Endodermal cell (in vitro differentiated cells): ENCODE measurements around the gene GPR183. TPM values are rescaled to one million over a fixed set of nuclear protein-coding genes. Genes with fewer than 3 reads are reported as not detected.

Source experiments
- DNase-seq: peaks from one replicate; pipeline ENCODE4 v3.0.0-alpha.2; 2017
- H3K27ac ChIP-seq: 2 replicates; pipeline ENCODE4 v1.5.1; 2013; ENCODE audit warnings: mild to moderate bottlenecking, low read depth, low read length, moderate library complexity
- H3K27me3 ChIP-seq: 2 replicates; pipeline ENCODE4 v1.6.1; 2013; ENCODE audit warnings: mild to moderate bottlenecking, low read length, moderate library complexity; ENCODE audit not compliant: insufficient read depth, control insufficient read depth, poor library complexity, severe bottlenecking
- H3K36me3 ChIP-seq: 2 replicates; pipeline ENCODE4 v1.7.0; 2013; ENCODE audit warnings: mild to moderate bottlenecking, low read length, moderate library complexity; ENCODE audit not compliant: control insufficient read depth, insufficient read depth
- H3K4me1 ChIP-seq: one replicate; pipeline ENCODE4 v1.7.0; 2013; ENCODE audit warnings: low read length; ENCODE audit not compliant: control insufficient read depth, insufficient read depth
- H3K4me3 ChIP-seq: 2 replicates; pipeline ENCODE4 v1.5.1; 2013; ENCODE audit warnings: mild to moderate bottlenecking, low read length, moderate library complexity
- H3K9ac ChIP-seq: 2 replicates; pipeline ENCODE4 v1.6.1; 2013; ENCODE audit warnings: mild to moderate bottlenecking, low read length, moderate library complexity; ENCODE audit not compliant: poor library complexity, severe bottlenecking; ENCODE audit errors: extremely low read depth
- H3K9me3 ChIP-seq: 2 replicates; pipeline ENCODE4 v1.6.1; 2013; ENCODE audit warnings: mild to moderate bottlenecking, low read length, moderate library complexity; ENCODE audit not compliant: control insufficient read depth
- H3K27ac Mint-ChIP-seq: 2 replicates; pipeline ENCODE4 v1.8.0; 2020; ENCODE audit warnings: mixed read lengths
- H3K27me3 Mint-ChIP-seq: 2 replicates; pipeline ENCODE4 v1.8.0; 2021; ENCODE audit warnings: mild to moderate bottlenecking, mixed read lengths; ENCODE audit not compliant: insufficient read depth
- H3K36me3 Mint-ChIP-seq: 2 replicates; pipeline ENCODE4 v1.8.0; 2020; ENCODE audit warnings: low read depth, mixed read lengths
- H3K4me1 Mint-ChIP-seq: 2 replicates; pipeline ENCODE4 v1.8.0; 2020; ENCODE audit warnings: mixed read lengths
- H3K4me3 Mint-ChIP-seq: 2 replicates; pipeline ENCODE4 v1.8.0; 2020; ENCODE audit warnings: mild to moderate bottlenecking, moderate library complexity, mixed read lengths
- H3K9me3 Mint-ChIP-seq: 2 replicates; pipeline ENCODE4 v1.8.0; 2020; ENCODE audit warnings: mild to moderate bottlenecking, mixed read lengths
- WGBS, 2 experiments: methylation state at CpG; one replicate each; pipeline versions ENCODE4 v1.1.5 to v1.1.7; 2013; ENCODE audit warnings: missing lambda C conversion rate in 2 of 2, mixed read lengths in 1 of 2; ENCODE audit not compliant: insufficient coverage in 1 of 2, insufficient read length in 1 of 2; 5-methylcytosine and 5-hydroxymethylcytosine counted together
- total RNA-seq, 2 donors: library from RNA; stranded (reverse); fragmentation: NEBNext Ultra II Directional in 1 of 2; extraction: Animal tissue kit (Norgen Biotek cat#: 25700) in 1 of 2; gene quantifications; 2 replicates in 1 of 2; 3 replicates in 1 of 2; pipeline ENCODE4 v1.2.1, GENCODE V29; 2021
- TF ChIP-seq, protein P1 (sequence below): fragments of 200-600 bp; sonication (generic); conservative IDR thresholded peaks from 2 replicates; pipeline ENCODE4 v1.5.0; 2021; ENCODE audit warnings: antibody characterized with exemption, mild to moderate bottlenecking

GPR183 gene
- total RNA-seq, 2 donors from 2014 or later: 0.62 TPM; not detected in 1

DNA sequence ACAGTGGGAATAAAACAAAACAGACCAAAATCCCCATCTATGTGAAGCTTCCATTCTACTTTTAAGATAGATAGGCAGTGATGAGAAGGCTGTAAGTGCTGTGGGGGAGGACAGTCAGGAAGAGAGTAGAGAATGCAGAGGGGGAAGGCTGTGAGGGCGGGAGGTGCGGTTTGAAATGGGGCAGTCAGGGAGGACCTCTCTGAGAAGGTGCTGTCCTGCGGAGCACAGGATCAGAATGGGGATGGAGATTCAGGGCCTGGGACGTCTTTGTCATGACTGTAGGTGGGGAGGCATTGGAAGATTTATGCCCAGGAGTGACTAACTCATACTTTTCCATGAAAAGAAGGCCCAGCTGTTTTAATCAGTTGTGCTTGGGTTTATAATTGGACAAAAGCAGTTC is 3.9 kb upstream of the GPR183 start:
- Mint-ChIP-seq H3K4me3 (no peak overlapping the region), H3K27ac (peak overlapping the region; percentile 64), H3K4me1 (peaks cover 44% of the 10 kb centered on the region), H3K9me3 (no peaks in the 10 kb centered on the region), H3K36me3 (peaks cover 35% of the 10 kb centered on the region), H3K27me3 (no peaks in the 10 kb centered on the region)
- H3K27me3 ChIP-seq: no peaks in the 10 kb centered on the region
- H3K9me3 ChIP-seq: no peaks in the 10 kb centered on the region
- WGBS, 2 experiments: 86 to 100% methylated on average over 3 to 4 of the region's 4 CpGs
- H3K27ac ChIP-seq: no peak overlapping the region
- H3K36me3 ChIP-seq: peaks cover 26% of the 10 kb centered on the region
- no peak for DNase-seq
- peaks cover 17% of the 10 kb centered on the region for H3K4me1 ChIP-seq
- H3K4me3 ChIP-seq: no peak overlapping the region
- TF ChIP-seq, protein P1, sequence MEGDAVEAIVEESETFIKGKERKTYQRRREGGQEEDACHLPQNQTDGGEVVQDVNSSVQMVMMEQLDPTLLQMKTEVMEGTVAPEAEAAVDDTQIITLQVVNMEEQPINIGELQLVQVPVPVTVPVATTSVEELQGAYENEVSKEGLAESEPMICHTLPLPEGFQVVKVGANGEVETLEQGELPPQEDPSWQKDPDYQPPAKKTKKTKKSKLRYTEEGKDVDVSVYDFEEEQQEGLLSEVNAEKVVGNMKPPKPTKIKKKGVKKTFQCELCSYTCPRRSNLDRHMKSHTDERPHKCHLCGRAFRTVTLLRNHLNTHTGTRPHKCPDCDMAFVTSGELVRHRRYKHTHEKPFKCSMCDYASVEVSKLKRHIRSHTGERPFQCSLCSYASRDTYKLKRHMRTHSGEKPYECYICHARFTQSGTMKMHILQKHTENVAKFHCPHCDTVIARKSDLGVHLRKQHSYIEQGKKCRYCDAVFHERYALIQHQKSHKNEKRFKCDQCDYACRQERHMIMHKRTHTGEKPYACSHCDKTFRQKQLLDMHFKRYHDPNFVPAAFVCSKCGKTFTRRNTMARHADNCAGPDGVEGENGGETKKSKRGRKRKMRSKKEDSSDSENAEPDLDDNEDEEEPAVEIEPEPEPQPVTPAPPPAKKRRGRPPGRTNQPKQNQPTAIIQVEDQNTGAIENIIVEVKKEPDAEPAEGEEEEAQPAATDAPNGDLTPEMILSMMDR: no peak
- no peak overlapping the region for H3K9ac ChIP-seq

DNA sequence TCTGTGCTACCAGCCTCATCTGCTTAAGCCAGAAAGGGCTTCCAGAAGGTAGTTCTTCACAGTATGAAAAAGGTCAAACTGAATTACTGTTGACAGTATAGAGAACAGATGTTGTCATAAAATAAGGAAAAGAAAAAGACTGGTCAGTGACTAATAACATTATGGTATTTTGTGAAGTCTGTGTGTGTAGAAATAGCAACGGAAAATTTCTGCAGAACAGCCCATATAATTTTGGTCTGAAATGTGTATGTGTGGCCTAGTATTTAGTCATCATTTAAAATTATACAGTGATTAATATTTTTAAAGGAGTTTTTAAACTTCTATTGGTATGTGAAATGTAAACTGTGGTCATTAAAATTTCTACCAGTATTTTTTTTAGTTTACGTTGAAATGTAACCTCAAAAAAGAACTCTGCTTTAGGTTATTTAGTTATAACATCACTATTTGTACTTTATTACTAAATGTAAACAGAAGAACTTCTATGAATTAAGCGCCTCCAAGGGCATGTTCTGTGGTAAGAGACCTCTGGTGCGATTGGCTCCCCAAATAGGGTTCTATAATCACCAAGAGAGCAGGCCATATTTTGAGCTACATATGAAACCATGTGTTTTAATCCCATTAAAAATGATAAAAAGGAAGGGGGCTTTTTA is 3.3 kb upstream of the GPR183 start:
- WGBS, 2 experiments: 98% methylated on average over 3 of the region's 4 CpGs; no CpG with 5 or more reads in 1 of the 2 experiments
- Mint-ChIP-seq H3K36me3 (peaks cover 34% of the 10 kb centered on the region), H3K9me3 (no peaks in the 10 kb centered on the region), H3K27ac (no peak overlapping the region), H3K4me1 (peaks cover 49% of the 10 kb centered on the region), H3K4me3 (no peak overlapping the region), H3K27me3 (no peaks in the 10 kb centered on the region)
- no peak overlapping the region for H3K9ac ChIP-seq
- TF ChIP-seq, protein P1: no peak
- no peak for DNase-seq
- peaks cover 24% of the 10 kb centered on the region for H3K36me3 ChIP-seq
- H3K27ac ChIP-seq: no peak overlapping the region
- no peak overlapping the region for H3K4me3 ChIP-seq
- peaks cover 17% of the 10 kb centered on the region for H3K4me1 ChIP-seq
- H3K9me3 ChIP-seq: no peaks in the 10 kb centered on the region
- H3K27me3 ChIP-seq: no peaks in the 10 kb centered on the region

DNA sequence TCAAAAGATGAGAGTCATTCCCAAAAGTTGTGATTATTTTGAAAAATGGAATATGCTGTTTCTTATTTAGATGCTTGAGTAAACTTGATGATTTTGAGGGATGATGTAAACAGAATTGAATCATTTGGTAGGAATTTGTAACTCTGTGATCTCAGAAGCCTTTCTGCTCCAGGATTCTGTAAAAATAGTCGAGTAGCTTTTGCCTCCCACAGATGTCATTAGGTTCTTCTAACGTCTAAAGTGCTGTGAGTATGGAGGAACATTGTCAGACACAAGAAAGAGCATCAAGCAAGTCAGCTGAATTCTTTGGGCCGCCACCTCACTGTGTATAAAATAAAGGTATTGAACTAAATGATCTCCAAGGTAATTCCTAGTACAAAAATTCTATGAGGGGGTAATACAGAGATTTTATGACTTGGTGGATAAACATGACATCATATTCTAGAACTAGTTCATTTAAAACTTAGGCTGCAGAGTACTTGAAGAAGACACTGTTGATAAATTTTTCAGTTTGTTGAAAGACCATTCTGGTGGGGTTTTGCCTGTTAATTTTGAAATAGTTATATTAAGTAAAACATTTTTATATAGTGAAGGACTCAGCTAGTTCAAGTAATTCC is 1.4 kb upstream of the GPR183 start:
- Mint-ChIP-seq H3K27me3 (no peaks in the 10 kb centered on the region), H3K9me3 (no peaks in the 10 kb centered on the region), H3K36me3 (peaks cover 25% of the 10 kb centered on the region), H3K27ac (peak overlapping the region; percentile 94), H3K4me3 (no peak overlapping the region), H3K4me1 (peaks cover 57% of the 10 kb centered on the region)
- Histone ChIP-seq H3K9me3 (no peaks in the 10 kb centered on the region), H3K4me1 (peaks cover 22% of the 10 kb centered on the region), H3K4me3 (peak overlapping the region; percentile 13), H3K27me3 (no peaks in the 10 kb centered on the region), H3K36me3 (peaks cover 5% of the 10 kb centered on the region), H3K27ac (peak overlapping the region; percentile 13), H3K9ac (peak overlapping the region; percentile 81)
- 80 to 91% methylated on average over 2 to 3 of the region's 3 CpGs for WGBS, 2 experiments
- DNase-seq: no peak
- TF ChIP-seq, protein P1: no peak
